CD4-positive, alpha-beta T cell treated with Interleukin-15 for 4 hours (primary cell): Measurements from ENCODE around the gene PRSS8.
A peak's percentile ranks its signal among the peaks of the same experiment; 100 is the strongest.
"Not testable (repeated sequence)": the region's sequence is repeated elsewhere in the genome, so short reads cannot be mapped to it uniquely, and the experiment has no call there.

Experiments used
- DNase-seq: peaks from one replicate; pipeline ENCODE4 v3.0.0-alpha.2; 2020; ENCODE audit warnings: low spot score

Gene PRSS8

DNA sequence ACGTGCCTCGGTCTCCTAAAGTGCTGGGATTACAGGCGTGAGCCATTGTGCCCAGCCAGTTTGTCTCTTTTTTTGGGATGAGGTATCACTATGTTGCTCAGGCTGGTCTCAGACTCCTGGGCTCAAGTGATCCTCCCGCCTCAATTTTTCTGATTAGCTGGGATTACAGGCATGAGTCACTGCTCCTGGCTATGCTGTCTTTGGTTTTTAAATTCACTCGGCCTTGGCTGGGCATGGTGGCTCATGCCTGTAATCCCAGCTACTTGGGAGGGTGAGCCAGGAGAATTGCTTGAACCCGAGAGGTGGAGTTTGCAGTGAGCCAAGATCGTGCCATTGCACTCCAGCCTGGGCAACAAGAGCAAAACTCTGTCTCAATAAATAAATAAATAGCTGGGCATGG lies 8.9 kb upstream of the PRSS8 start:
- not testable (repeated sequence) for DNase-seq

GRCh38 chr16:31143694-31144148 lies 8.2 kb upstream of the PRSS8 start:
- no peak for DNase-seq

- DNase-seq, result no peak
Observed at GRCh38 chr16:31143011-31143693, 7.6 kb upstream of the PRSS8 start.

DNA sequence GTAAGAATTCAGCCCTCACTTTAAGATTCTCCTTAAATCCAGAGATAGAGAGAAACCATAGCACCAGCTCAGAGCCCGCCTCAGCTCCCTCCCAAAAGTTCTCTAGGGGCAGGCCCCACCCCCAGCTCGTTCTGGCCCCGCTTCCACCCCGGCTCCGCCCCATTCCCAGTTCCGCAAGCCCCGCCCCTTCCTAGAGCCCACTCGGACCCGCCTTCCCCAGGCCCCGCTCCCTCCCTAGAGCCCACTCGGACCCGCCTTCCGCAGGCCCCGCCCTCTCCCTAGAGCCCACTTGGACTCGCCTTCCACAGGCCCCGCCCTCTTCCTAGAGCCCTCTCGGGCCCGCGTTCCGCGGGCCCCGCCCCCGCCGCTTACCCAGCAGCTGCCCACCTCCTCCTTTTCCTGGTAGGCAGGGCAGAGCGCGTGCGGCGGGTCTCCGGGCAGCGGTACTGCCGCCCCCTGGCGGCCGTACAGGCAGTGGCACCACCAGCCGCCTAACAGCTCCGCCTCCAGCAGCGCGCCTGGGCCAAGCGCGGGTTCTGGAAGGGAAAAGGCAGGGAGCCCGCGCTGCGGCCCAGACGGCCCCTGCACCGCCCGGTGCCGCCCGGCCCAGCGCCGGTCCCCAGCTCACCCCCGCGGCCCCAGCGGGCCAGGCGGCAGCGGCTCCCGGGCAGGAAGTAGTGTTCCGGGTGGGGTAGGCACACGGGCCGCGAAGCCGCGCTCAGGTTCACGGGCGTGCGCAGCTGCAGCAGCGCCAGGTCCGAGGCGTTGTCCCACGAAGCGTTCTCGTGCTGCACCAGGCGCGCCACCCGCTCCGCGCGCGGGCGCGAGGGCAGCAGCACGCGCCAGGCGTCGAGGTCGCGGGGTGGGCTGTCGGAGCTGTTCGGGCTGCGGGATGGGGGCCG lies 6.8 kb upstream of the PRSS8 start:
- peak; percentile 99 for DNase-seq

GRCh38 chr16:31141489-31142108 lies 6.1 kb upstream of the PRSS8 start:
- no peak for DNase-seq

GRCh38 chr16:31141071-31141469 lies 5.5 kb upstream of the PRSS8 start:
- DNase-seq, result not testable (repeated sequence)

- no peak for DNase-seq
Observed at GRCh38 chr16:31138621-31139578, 3.4 kb upstream of the PRSS8 start.

- DNase-seq, result not testable (repeated sequence)
Observed at GRCh38 chr16:31136822-31137499, 1.4 kb upstream of the PRSS8 start.

DNA sequence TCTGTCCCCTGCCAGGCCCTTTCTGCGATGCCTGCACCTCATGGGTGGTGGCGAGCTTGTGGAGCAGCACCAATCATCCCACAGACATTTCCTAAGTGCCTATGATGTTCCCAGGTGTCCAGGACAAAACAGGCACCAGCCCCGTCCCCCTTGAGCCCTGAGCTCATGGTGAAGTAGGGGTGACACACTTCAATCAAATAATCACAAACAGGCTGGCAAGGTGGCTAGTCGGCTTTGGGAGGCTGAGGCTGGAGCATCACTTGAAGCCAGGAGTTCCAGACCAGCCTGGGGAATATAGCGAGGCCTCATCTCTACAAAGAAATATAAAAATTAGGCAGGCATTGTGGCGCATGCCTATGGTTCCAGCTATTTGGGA lies 748 bp upstream of the PRSS8 start:
- DNase-seq, result no peak

DNA sequence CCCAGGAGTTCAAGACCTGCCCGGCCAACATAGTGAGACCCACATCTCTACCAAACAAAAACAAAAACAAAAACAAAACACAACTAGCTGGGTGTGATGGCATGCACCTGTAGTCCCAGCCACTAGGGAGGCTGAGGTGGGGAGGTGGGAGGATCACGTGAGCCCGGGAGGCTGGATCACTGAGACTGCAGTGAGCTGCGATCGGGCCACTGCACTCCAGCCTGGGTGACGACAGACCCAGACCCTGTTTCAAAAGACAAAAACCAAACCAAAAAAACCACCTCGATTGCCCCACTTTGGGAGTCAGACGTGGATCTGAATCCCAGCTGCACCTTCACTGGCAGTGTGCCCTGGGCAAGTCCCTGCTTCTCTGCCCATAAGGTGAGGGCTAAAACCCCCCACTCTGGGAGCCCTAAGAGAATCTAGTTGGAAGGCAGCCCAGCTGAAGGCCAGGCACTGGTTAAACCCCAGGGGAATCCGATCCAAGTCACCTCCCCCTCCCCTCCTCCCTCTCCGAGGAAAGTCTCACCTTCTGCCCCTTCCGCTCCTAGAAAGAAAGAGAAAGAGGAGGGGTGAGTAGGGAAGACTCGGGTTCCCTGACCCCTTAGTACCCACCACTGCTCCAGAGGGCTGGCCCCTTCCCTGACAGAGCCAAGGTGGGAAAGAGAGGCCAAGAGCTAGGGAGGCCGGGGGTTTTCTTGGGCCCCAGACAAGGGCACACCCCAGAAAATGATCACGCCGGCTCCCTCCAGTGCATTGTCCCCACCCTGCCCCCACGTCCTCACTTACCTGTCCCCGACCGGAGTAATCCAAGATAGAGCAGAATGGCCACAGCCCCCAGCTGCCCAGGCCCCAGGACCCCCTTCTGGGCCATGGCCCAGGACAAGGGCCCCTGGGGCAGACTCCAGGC lies 647 bp downstream of the PRSS8 start:
- no peak for DNase-seq

- no peak for DNase-seq
Observed at GRCh38 chr16:31134091-31134571, 1.4 kb downstream of the PRSS8 start.

DNA sequence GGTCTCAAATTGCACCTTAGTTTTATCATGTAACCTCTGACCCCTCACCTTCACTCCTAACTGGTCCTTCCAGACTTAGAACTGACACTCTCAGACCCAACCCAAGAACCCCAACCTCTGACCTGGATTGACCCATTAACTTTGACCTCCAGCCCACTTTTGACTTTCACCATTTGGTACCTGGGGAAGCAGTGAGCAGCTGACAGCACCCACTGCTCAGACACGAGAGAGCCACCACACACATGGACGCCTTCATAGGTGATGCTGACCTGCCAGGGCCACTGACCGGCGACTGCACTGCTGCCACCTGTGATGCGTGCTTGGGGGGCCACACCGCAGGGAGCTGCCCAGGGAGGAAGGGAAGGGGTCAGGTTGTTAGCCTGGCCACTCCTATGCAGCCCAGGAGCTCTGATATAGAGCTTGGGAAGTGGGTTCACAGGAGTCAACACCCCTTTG lies 2.5 kb downstream of the PRSS8 start:
- no peak for DNase-seq

DNA sequence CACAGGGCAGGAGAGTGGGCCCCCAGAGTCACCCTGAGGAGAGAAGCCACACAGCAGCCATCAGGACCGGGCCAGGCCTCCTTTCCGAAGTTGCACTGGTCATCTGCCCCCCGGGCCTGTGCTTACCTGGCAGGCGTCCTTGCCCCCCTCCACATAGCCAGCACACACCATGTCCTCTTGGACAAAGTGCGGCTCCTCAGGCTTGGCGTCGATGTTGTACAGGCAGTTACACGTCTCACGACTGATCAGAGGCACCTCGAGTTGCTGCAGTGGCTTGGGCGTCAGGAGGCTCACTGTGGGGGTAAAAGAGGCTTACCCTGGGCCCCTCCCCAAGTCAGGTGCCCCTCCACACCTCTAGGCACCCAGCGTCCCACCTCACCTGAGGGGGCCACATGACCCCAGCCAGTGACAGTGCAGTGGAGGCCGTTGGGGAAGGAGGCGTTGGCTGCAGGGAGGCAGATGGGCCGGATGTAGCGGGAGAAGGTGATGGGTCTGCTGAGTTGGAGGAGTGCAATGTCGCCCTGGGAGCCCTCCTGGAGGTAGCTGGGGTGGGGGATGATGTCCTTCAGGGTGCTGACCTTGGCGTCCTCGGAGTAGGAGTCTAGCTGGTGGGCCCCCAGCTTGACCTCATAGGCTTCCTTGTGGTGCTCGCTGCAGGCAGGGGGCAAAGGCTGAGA lies 3.1 kb downstream of the PRSS8 start:
- DNase-seq, result no peak

DNA sequence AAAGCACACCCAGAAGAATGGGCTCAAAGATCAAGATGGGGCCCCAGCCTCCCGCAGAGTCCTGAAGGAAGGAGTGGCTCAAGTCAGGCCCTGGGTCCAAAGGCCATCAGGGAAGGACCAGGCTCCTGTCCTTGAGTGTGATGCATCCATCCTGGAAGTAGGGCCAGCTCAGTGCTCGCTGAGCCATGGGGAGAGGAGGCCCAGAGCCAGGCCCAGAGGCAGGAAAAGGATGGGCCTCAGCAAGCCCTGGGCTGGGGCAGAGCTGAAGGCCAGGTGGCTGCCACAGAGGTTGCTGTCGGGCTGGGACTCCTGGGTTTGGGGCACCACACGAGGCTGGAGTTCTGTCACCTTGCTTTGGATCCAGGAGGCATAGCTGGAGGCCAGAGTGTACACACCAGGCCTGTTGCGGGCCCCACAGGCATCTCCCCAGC lies 3.7 kb downstream of the PRSS8 start:
- DNase-seq, result no peak

DNA sequence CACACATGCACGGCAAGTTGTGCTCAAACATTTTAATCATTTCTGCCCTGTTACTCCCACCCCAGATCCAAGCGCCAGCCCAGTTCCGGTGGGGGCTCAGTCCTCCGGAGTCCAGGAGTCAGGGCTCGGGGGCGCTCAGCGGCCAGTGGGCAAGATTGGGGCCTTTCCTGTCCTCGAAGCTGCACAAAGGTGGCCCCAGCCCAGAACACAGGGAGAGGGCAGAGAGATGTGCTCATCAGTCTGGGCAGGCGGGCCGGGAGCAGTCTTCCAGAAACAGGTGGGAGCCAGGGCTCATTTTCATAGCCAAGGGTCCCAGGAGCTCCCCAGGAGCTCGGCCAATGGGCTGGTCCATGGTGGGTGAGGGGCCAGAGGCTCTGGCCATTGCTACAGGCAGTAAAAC lies 4.1 kb downstream of the PRSS8 start:
- DNase-seq, result no peak

DNA sequence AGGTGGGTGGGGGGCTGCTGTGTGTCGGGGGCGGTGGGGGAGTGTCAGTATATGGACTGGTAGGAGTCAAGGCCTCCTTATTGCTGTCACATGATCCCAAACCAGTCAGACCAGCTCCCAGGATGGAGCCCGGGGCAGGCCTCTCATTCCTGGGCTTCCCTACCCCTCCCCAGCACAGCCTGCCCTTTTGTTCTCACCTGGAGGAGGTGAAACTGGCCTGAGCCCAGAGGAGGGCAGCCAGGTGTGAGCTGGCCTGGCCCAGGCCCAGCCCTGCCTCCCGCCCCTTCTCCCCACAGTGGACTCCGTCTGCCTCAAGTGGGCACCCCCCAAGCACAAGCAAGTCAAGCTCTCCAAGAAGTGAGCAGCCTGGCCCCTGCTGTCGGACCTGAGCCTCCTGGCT lies 4.6 kb downstream of the PRSS8 start:
- DNase-seq, result no peak

DNA sequence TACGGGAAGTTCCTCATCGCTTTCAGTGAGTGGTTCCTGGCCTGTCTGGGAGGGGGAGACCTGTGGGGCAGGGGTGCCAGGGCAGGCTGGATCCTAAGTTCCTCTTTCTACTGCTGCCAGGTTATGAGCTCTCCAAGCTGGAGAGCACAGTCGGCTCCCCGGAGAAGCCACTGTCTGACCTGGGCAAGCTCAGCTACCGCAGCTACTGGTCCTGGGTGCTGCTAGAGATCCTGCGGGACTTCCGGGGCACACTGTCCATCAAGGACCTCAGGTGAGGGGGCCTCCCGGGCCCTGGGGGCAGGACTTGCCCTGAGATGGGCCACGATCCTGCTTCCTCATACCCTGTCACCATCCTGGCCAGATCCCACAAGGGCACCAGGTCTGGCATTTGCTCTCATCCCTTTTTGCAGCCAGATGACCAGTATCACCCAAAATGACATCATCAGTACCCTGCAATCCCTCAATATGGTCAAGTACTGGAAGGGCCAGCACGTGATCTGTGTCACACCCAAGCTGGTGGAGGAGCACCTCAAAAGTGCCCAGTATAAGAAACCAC lies 5.1 kb downstream of the PRSS8 start:
- no peak for DNase-seq

DNA sequence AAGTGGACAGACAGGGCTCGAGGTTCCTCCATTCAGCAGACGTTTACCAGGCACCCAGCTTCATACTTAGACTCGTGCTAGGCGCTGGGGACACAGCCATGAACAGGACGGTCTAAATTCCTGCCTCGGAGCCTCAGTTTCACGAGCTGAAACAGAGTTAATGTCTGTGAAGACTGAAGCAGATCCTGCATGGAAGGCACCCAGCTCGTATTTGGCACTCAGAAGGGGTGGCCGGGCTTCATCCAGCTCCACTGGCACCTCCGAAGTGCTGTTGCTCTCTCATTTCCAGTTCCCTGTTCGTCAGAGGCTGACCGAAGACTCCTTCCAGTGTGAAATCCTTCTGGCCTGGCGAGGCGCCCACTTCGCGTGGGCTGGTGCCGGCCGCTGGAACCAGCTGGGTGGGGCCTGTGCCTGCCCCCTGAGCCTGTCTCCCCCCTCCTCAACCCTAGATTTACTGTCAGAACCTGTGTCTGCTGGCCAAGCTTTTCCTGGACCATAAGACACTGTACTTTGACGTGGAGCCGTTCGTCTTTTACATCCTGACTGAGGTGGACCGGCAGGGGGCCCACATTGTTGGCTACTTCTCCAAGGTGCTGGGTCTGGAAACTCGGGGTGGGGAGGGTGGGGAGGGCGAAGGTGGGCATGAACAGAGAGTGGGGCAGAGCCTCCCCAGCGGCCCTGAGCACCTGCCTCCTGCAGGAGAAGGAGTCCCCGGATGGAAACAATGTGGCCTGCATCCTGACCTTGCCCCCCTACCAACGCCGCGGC lies 5.8 kb downstream of the PRSS8 start:
- no peak for DNase-seq
